ENCODE data around the gene ARG2.

GRCh38 chr14:67602995-67603545 is 16.6 kb upstream of the ARG2 start:
- TF ChIP-seq EZH2 (IDR thresholded peaks at IDR 0.05; ENCODE audit: borderline replicate concordance, low read depth, low read length, severe bottlenecking) (no peak), CTCF (IDR thresholded peaks at IDR 0.05; ENCODE audit: borderline replicate concordance, extremely low read depth, low read length, poor library complexity, severe bottlenecking) (no peak)
